HepG2 (cell line): ENCODE results near the gene PYGO2. TPM values are rescaled to one million over a fixed set of nuclear protein-coding genes. Genes with fewer than 3 reads are reported as not detected.

ENCODE experiments used
- AGO2 ChIP-seq: fragments of 200-400 bp; formaldehyde crosslinking; optimal IDR thresholded peaks from 2 replicates; pipeline ENCODE3; 2017; ENCODE audit warnings: mild to moderate bottlenecking, low read depth, low read length, moderate library complexity
- ASH2L ChIP-seq: fragments of 300-600, 200-600 bp; sonication (generic); IDR thresholded peaks from 2 replicates; pipeline ENCODE4 v1.7.0; 2017; ENCODE audit warnings: low read depth, mild to moderate bottlenecking, moderate library complexity, mixed read lengths, low read length; ENCODE audit not compliant: insufficient read length
- CBX5 ChIP-seq: sonication (generic); formaldehyde crosslinking; IDR thresholded peaks from 2 replicates; pipeline ENCODE4 v1.4.0; 2020; ENCODE audit warnings: missing genetic modification reagents, borderline replicate concordance
- DNMT3B ChIP-seq: conservative IDR thresholded peaks from 2 replicates; pipeline ENCODE4 v1.6.1; 2016; ENCODE audit warnings: missing biosample characterization, control low read depth
- E2F2 ChIP-seq: sonication (generic); formaldehyde crosslinking; IDR thresholded peaks from 2 replicates; pipeline ENCODE4 v1.4.0; 2020; ENCODE audit warnings: missing genetic modification reagents, borderline replicate concordance
- FOXA3 ChIP-seq: IDR thresholded peaks from 2 replicates; pipeline ENCODE4 v1.6.1; 2016; ENCODE audit warnings: missing genetic modification reagents, missing compliant biosample characterization
- HMG20A ChIP-seq: IDR thresholded peaks from 2 replicates; pipeline ENCODE4 v1.6.1; 2016; ENCODE audit warnings: borderline replicate concordance
- JARID2 ChIP-seq: sonication (generic); formaldehyde crosslinking; IDR thresholded peaks from 2 replicates; pipeline ENCODE4 v1.8.1; 2023; ENCODE audit warnings: missing genetic modification reagents, inconsistent platforms; ENCODE audit not compliant: insufficient replicate concordance
- MNT ChIP-seq: fragments of 450-650 bp; IDR thresholded peaks from 2 replicates; pipeline ENCODE4 v1.6.1; 2016
- MTA1 ChIP-seq: sonication (generic); formaldehyde crosslinking; IDR thresholded peaks from 2 replicates; pipeline ENCODE4 v1.4.0; 2020; ENCODE audit warnings: missing genetic modification reagents, mild to moderate bottlenecking, borderline replicate concordance
- NONO ChIP-seq, 2 experiments: fragments of 450-650 bp in 1 of 2; sonication (generic) in 1 of 2; formaldehyde crosslinking in 1 of 2; IDR thresholded peaks in 1 of 2; conservative IDR thresholded peaks in 1 of 2; 2 replicates each; pipeline versions ENCODE4 v1.6.1 to v1.8.0; 2017 to 2022; ENCODE audit warnings: mild to moderate bottlenecking in 1 of 2, missing genetic modification reagents in 1 of 2, moderate library complexity in 1 of 2
- REPIN1 ChIP-seq: sonication (generic); formaldehyde crosslinking; IDR thresholded peaks from 2 replicates; pipeline ENCODE4 v1.8.0; 2022; ENCODE audit warnings: missing genetic modification reagents, low read depth, mild to moderate bottlenecking, borderline replicate concordance
- RFX5 ChIP-seq: IDR thresholded peaks from 2 replicates; pipeline ENCODE4 v1.6.1; 2011; ENCODE audit warnings: low read depth, low read length, improper control_type of control experiment
- YEATS2 ChIP-seq: sonication (generic); formaldehyde crosslinking; IDR thresholded peaks from 2 replicates; pipeline ENCODE4 v1.4.0; 2020; ENCODE audit warnings: missing genetic modification reagents, borderline replicate concordance
- ZBTB7B ChIP-seq: sonication (generic); formaldehyde crosslinking; IDR thresholded peaks from 2 replicates; pipeline ENCODE4 v1.4.0; 2020; ENCODE audit warnings: missing genetic modification reagents
- ZNF121 ChIP-seq: sonication (generic); formaldehyde crosslinking; IDR thresholded peaks from 2 replicates; pipeline ENCODE4 v1.5.0; 2020; ENCODE audit warnings: mild to moderate bottlenecking, missing genetic modification reagents
- ZNF207 ChIP-seq: fragments of 450-650 bp; IDR thresholded peaks from 2 replicates; pipeline ENCODE4 v1.6.1; 2016; ENCODE audit warnings: antibody characterized with exemption, borderline replicate concordance
- ZNF253 ChIP-seq: sonication (generic); formaldehyde crosslinking; IDR thresholded peaks from 2 replicates; pipeline ENCODE4 v1.8.0; 2022; ENCODE audit warnings: mild to moderate bottlenecking, missing genetic modification reagents, borderline replicate concordance
- ZNF3 ChIP-seq: IDR thresholded peaks from 2 replicates; pipeline ENCODE4 v1.7.0; 2017; ENCODE audit warnings: inconsistent platforms
- ZNF337 ChIP-seq: sonication (generic); formaldehyde crosslinking; IDR thresholded peaks from 2 replicates; pipeline ENCODE4 v1.5.1; 2020; ENCODE audit warnings: missing genetic modification reagents, low read depth, mild to moderate bottlenecking, borderline replicate concordance
- ZNF33A ChIP-seq: sonication (generic); formaldehyde crosslinking; IDR thresholded peaks from 2 replicates; pipeline ENCODE4 v1.5.1; 2020; ENCODE audit warnings: missing genetic modification reagents, mild to moderate bottlenecking, moderate library complexity, borderline replicate concordance
- ZNF430 ChIP-seq: sonication (generic); formaldehyde crosslinking; IDR thresholded peaks from 2 replicates; pipeline ENCODE4 v1.9.0; 2021; ENCODE audit warnings: mild to moderate bottlenecking, missing genetic modification reagents
- ZNF558 ChIP-seq: sonication (generic); formaldehyde crosslinking; IDR thresholded peaks from 2 replicates; pipeline ENCODE4 v1.9.0; 2022; ENCODE audit warnings: mild to moderate bottlenecking, missing genetic modification reagents, borderline replicate concordance
- ZNF562 ChIP-seq: sonication (generic); formaldehyde crosslinking; IDR thresholded peaks from 2 replicates; pipeline ENCODE4 v1.8.0; 2022; ENCODE audit warnings: missing genetic modification reagents, borderline replicate concordance
- ZNF569 ChIP-seq: sonication (generic); formaldehyde crosslinking; IDR thresholded peaks from 2 replicates; pipeline ENCODE4 v1.5.0; 2020; ENCODE audit warnings: mild to moderate bottlenecking, missing genetic modification reagents, moderate library complexity, borderline replicate concordance
- ZNF615 ChIP-seq: sonication (generic); formaldehyde crosslinking; IDR thresholded peaks from 2 replicates; pipeline ENCODE4 v1.5.0; 2020; ENCODE audit warnings: mild to moderate bottlenecking, missing genetic modification reagents, borderline replicate concordance
- ZNF746 ChIP-seq: sonication (generic); formaldehyde crosslinking; IDR thresholded peaks from 2 replicates; pipeline ENCODE4 v1.8.0; 2022; ENCODE audit warnings: mild to moderate bottlenecking, missing genetic modification reagents
- polyA plus RNA-seq, 8 experiments: library from polyadenylated mRNA; depleted of rRNA in 3 of 8; stranded (reverse) in 7 of 8; unstranded in 1 of 8; fragments of >200 nt; fragmentation: Illumina TruSeq in 4 of 8; extraction: Trizol in 4 of 8; gene quantifications; 2 replicates each; pipeline versions ENCODE4 v1.2.1 to v1.2.3, GENCODE V29; 2011 to 2016; ENCODE audit warnings: low read depth in 4 of 8, missing spikeins in 1 of 8, mixed read lengths in 1 of 8; ENCODE audit not compliant: insufficient read depth in 1 of 8
- total RNA-seq, 5 experiments: library from RNA; depleted of rRNA; stranded (reverse); fragments of >200 nt; fragmentation: Illumina TruSeq; extraction: Trizol; gene quantifications; 2 replicates each; pipeline ENCODE4 v1.2.3, GENCODE V29; 2016; ENCODE audit warnings: low read depth in 1 of 5

Gene PYGO2
- total and polyA plus RNA-seq, 2 of the 13 experiments (the other 11 are each of a cell fraction or from before 2014, with no cell fraction given): 20.3 to 21.8 TPM

GRCh38 chr1:154973344-154974101 lies 11.9 kb upstream of the PYGO2 start (continued):
- TF ChIP-seq DNMT3B (CRISPR knock-in tag): no peak
- TF ChIP-seq ZNF337 (CRISPR knock-in tag): no peak
- TF ChIP-seq ZNF430 (CRISPR knock-in tag): no peak; the same call in 1 of the 2 replicates
- TF ChIP-seq ZNF121: no peak
- TF ChIP-seq ZNF558: 0 out of 2 replicates have a peak, but pooled peaks have one; percentile 43
- peak; percentile 38; the same call in 1 of the 2 replicates for TF ChIP-seq FOXA3 (CRISPR knock-in tag)
- 0 out of 2 replicates have a peak, but pooled peaks have one; percentile 81 for TF ChIP-seq ZNF746 (CRISPR knock-in tag)
- TF ChIP-seq ZNF207: no peak
- peak; percentile 61 for TF ChIP-seq ASH2L
- TF ChIP-seq RFX5: 0 out of 2 replicates have a peak, but pooled peaks have one; percentile 24
- no peak for TF ChIP-seq ZNF562 (CRISPR knock-in tag)
- no peak for TF ChIP-seq ZNF569
- TF ChIP-seq ZBTB7B (CRISPR knock-in tag): no peak; the same call in 1 of the 2 replicates
- no peak for TF ChIP-seq E2F2
- no peak for TF ChIP-seq AGO2
- 0 out of 2 replicates have a peak, but pooled peaks have one; percentile 7 for TF ChIP-seq YEATS2 (CRISPR knock-in tag)
- TF ChIP-seq REPIN1 (CRISPR knock-in tag): no peak
- TF ChIP-seq ZNF615: peak; percentile 32; the same call in 1 of the 2 replicates
- TF ChIP-seq MNT: 0 out of 2 replicates have a peak, but pooled peaks have one; percentile 40
- no peak for TF ChIP-seq ZNF3
- no peak for TF ChIP-seq ZNF253 (CRISPR knock-in tag)
- TF ChIP-seq ZNF33A (CRISPR knock-in tag): no peak
- no peak for TF ChIP-seq JARID2 (CRISPR knock-in tag)
- TF ChIP-seq CBX5 (CRISPR knock-in tag): no peak
- no peak for TF ChIP-seq MTA1 (CRISPR knock-in tag)
- no peak for TF ChIP-seq HMG20A (CRISPR knock-in tag)
- no peak for TF ChIP-seq NONO (IDR thresholded peaks at IDR 0.05)
- TF ChIP-seq NONO (CRISPR knock-in tag; conservative IDR thresholded peaks at IDR 0.05): peak; percentile 14; the same call in 1 of the 2 replicates
